Left renal pelvis (tissue), 4 donors: Measurements from ENCODE around the gene KLF13. TPM values are rescaled to one million over a fixed set of nuclear protein-coding genes. Genes with fewer than 3 reads are reported as not detected.

Experiments
- DNase-seq, 4 donors: peaks; one replicate each; pipeline ENCODE4 v3.0.0-alpha.2; 2013; ENCODE audit warnings: low read depth in 4 of 4, low spot score in 3 of 4
- polyA plus RNA-seq, 4 donors: library from polyadenylated mRNA; unstranded; fragments of 120-200 nt; gene quantifications; one replicate each; pipeline ENCODE4 v1.2.1, GENCODE V29; 2013; ENCODE audit not compliant: insufficient read length in 4 of 4

KLF13 gene
- polyA plus RNA-seq, 4 donors, result 40.1 to 69.5 (median 67.1) TPM

- DNase-seq, result no peak
Observed at GRCh38 chr15:31377030-31377429, 50.4 kb downstream of the KLF13 start.

- no peak for DNase-seq
Observed at GRCh38 chr15:31378363-31378903, 51.8 kb downstream of the KLF13 start.

- no peak for DNase-seq
Observed at GRCh38 chr15:31379042-31379441, 52.4 kb downstream of the KLF13 start.

GRCh38 chr15:31379577-31379976 is 52.9 kb downstream of the KLF13 start:
- no peak for DNase-seq

DNA sequence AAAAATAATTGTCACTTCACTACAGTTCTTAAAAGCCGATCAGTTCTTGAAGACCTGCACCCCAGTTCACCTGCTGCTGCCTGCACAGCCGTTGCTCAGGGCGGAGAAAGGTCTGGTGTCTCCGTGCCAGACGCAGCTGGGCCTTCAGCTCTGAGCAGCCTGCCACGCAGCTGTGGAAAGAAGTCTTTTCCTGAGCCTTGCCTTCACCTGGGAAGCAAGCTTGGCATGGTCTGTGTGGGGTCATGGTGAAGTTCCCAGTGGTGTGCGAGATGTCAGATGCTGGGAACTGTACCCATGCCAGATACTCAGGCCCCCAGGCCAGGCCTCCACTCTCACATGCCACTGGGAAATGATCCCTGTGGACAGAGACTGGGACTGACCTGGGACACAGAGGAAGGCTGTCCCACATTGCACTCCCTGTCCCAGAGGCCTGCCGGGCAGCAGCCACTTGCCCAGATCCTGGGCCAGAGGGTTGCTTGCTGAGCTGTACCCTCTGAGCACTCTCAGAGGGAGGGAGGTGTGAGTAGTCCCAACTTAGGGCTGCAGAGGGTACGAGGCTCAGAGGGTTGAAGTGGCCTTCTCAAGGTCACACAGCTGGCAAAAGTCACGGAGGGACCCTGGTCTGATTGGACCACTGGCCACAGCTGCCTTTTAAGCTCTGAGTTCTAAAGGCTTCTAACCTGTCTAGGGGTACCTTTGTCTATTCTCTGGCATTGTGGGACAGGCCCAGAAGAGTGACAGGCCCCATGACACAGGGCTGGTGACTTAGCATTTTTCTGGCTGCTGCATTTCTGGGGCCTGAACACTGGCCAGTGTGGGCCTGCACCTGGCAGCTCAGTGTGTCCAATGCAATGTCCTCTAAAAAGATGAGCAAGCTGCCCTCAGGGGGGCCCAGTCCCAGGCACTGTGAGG is 55.4 kb downstream of the KLF13 start:
- DNase-seq, result no peak

- DNase-seq, result no peak
Observed at GRCh38 chr15:31382713-31383045, 56.0 kb downstream of the KLF13 start.

DNA sequence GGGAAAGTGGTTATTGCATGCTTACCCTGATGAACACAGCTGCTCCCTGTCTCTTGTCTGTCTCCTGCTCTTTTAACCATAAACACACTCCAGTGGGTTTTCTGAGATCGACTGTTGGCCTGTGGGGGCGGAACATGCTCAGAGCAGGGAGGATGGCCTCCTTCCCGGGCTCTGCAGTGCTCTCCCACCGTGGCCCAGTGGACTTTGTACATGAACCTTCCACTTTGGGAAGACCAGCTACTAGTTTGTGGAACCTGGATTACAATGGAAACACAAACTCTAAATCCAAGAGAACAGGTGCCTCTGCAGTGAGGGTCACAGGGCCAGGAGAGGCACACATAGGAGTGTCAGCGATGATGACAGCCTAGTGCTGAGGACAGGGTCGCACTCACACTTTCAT is 56.5 kb downstream of the KLF13 start:
- DNase-seq, result no peak

- no peak for DNase-seq
Observed at GRCh38 chr15:31384568-31384967, 57.9 kb downstream of the KLF13 start.

DNA sequence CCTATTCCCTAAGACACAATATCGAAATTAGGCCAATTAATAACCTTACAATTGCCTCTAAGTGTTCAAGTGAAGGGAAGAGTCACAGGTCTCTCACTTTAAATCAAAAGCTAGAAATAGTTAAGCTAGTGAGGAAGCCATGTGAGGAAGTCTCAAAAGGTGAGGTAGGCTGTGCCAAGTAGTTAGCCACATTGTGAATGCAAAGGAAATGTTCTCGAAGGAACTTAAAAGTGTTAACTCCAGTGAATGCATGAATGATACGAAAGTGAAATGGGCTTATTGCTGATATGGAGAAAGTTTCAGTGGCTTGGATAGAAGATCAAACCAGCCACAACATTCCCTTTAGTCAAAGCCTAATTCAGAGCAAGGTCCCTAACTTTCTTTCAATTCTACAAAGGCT is 59.1 kb downstream of the KLF13 start:
- no peak for DNase-seq

DNA sequence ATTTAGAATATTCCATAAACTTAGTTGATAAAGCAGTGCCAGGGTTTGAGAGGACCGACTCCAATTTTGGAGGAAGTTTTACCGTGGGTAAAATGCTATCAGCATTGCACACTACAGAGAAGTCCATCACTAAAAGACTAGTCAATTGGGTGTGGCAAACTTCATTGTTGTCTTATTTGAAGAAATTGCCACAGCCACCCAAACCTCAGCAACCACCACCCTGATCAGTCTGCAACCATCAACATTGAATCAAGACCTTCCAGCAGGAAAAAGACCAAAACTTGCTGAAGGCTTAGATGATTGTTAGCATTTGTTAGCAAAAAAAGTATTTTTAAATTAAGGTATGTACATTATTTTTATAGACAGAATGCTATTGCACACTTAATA is 60.5 kb downstream of the KLF13 start:
- no peak for DNase-seq

- no peak for DNase-seq
Observed at GRCh38 chr15:31387479-31388118, 61.0 kb downstream of the KLF13 start.

GRCh38 chr15:31389576-31389975 is 62.9 kb downstream of the KLF13 start:
- DNase-seq, result no peak

GRCh38 chr15:31390029-31390428 is 63.4 kb downstream of the KLF13 start:
- DNase-seq, result no peak

GRCh38 chr15:31390777-31391486 is 64.3 kb downstream of the KLF13 start:
- DNase-seq, result no peak

DNA sequence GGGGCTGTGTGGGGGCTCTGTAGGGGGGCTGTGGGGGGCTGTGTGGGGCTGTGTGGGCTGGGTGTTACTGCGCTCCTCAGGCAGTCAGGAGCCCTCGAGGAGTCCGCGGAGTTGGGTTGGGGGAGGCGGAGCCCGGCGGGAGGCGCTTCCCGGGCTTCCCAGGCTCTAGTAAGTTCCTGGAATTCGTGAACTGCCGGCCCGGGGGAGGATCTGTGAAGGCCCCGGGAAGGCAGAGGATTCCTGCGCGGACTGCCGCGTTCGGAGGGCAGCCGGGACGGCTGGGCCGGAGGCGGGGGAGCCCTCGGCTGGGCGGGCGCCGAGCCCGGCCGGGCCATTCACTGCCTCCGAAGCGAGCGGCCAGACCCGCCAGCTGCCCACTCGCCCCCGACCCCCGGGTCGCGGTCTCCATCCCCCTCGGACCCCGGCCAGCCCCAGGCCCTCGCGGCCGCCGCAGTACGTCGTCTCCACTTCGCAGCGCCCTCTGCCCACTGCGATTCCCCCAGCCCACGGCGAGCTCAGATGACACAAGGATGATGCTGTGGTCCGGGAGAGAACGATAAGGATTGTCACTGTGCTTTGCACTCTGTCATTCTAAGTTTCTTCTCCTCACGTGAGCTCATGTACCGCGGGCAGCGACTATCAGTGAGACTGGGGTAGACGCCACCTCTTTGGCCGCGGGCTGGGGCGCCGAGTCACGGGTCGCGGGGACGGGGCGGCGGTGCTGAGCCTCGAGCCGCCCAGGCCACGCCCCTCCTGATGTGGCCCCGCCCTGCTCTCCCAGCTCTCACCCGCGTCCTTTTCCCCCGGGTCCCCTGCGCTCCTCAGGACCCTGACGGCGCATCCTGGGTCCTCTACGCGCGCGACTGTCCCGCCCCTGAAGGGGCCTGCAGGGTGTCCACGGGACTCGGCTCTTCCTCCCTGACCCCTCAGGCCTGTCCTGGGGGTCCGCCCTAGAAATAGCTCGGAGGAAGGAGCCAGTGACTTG is 65.3 kb downstream of the KLF13 start:
- DNase-seq, result peak in 2 of 4 donors; percentile 66 to 71

DNA sequence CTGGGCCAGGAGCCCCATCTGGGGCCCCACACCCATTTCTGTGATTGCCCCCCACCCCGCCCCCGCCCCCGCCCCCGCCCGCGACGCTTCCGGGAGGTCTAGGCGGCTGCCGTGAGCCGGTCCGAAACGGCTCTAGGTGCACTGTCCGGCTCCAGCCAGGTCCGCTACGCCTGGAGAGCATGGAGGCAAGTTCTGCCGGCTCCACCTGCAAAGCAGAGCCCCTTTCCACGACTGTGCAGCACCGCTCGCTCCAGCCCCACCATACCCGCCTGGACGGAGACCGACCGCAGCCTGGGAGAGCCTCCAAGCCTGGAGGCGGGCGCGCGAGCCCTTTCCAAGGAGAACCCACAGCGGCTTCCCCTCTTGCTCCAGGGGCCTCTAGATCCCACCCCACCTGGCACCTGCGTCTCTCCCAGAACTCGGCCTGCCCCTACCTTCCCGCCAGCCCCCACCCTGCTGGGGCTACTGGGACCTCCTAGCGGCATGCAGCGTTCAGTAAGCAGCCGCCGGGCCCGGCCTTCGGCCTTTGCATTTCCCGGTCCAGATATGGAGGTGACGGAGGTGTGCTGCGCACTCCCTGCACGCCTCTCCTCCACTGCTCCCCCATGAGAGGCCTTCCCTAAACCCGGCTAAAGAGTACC is 66.2 kb downstream of the KLF13 start:
- DNase-seq, result no peak

DNA sequence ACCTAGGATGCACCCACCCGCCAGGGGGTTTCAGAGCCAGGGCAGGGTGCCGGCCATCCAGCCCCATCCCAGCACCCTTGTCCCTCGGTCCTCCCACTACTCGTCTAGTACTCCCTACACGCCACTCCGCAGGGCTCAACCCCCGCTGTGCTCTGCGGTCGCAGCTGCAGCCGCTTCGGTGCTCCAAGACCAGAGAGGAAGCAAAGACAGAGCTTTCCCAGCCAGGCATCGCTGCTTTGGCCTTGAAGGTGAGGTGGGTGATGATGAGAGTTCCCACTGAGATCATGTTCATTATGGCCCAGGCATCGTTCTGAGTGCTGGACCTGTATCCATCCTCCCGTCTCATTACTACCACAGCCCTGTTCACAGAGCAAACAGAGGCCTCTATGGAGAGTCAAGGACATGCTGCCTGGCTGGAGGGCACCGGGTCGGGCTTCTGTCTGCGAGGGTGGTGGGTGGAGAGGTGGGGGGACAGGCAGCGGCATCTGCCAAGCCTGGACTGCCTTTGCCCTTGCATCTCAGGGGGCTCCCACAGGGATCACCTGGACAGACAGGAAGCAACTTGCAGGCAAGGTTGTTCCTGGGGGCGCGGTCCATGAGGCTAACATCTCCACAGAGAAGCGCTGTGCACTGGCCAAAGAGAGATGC is 66.9 kb downstream of the KLF13 start:
- DNase-seq, result no peak

DNA sequence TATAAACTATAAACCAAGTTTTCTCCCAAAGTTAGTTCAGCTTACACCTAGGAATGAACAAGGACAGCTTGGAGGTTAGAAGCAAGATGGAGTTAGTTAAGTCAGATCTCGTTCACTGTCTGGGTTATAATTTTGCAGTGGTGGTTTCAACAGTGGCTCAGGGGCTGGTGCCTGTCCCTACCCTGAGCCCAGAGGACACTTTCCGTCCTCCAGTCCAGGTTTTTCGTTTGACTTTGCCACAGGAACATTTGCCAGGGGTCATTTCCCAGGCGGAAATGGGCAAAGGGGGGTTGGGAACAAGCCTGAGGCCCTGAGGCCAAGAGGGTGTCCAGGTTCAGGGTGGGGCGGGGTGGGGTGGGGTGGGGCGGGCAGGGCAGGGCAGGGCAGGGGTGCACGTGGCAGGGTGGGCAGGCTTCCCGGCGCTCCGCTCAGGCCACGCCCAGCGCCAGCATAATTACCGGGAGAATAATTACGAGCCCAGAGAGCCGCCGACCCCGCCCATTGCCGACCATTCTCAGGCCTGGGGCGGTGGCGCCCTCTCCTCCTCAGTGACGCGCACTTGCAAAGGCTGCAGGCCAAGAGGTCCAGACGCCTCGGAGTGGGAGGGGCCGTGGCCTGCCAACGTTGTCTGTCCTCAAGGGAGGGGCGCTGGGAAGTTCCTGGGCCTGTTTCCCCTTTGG is 70.4 kb downstream of the KLF13 start:
- DNase-seq, result peak in 1 of 4 donors; percentile 49
